DOHH2 (cell line): ENCODE measurements around the gene TRERF1.

ENCODE experiments used
- H3F3A ChIP-seq: fragments of 200-600 bp; sonication (generic), shearing (Covaris generic); 2 replicates; pipeline ENCODE4 v1.6.0; 2016; ENCODE audit warnings: antibody characterized with exemption, mild to moderate bottlenecking; ENCODE audit not compliant: control insufficient read depth, insufficient read depth
- H3K27ac ChIP-seq: fragments of 200-600 bp; sonication (generic); 2 replicates; pipeline ENCODE4 v1.5.1; 2014; ENCODE audit warnings: low read depth, mild to moderate bottlenecking, low read length, moderate library complexity
- H3K27me3 ChIP-seq: fragments of 200-600 bp; sonication (generic); 2 replicates; pipeline ENCODE4 v1.6.1; 2014; ENCODE audit warnings: mild to moderate bottlenecking, low read length, mixed read lengths; ENCODE audit not compliant: control insufficient read depth
- H3K36me3 ChIP-seq: fragments of 200-600 bp; sonication (generic); 2 replicates; pipeline ENCODE4 v1.6.1; 2014; ENCODE audit warnings: mild to moderate bottlenecking, low read length, moderate library complexity, mixed read lengths; ENCODE audit not compliant: control insufficient read depth
- H3K4me1 ChIP-seq: fragments of 200-600 bp; sonication (generic); 2 replicates; pipeline ENCODE4 v1.6.1; 2014; ENCODE audit warnings: mild to moderate bottlenecking, low read length, mixed read lengths; ENCODE audit not compliant: control insufficient read depth
- H3K4me2 ChIP-seq: fragments of 200-600 bp; sonication (generic); 2 replicates; pipeline ENCODE4 v1.6.0; 2014; ENCODE audit warnings: mild to moderate bottlenecking, low read length, moderate library complexity
- H3K4me3 ChIP-seq: fragments of 200-600 bp; sonication (generic); 2 replicates; pipeline ENCODE4 v1.5.1; 2014; ENCODE audit warnings: mild to moderate bottlenecking, low read length, mixed read lengths
- H3K79me2 ChIP-seq: fragments of 200-600 bp; sonication (generic); 2 replicates; pipeline ENCODE4 v1.6.1; 2014; ENCODE audit warnings: mild to moderate bottlenecking, low read length, mixed read lengths; ENCODE audit not compliant: control insufficient read depth
- H3K9me2 ChIP-seq: fragments of 200-600 bp; sonication (generic); replicated peaks from 2 replicates; pipeline ENCODE4 v1.6.1; 2014; ENCODE audit warnings: mild to moderate bottlenecking, low read length, mixed read lengths; ENCODE audit not compliant: control insufficient read depth
- H3K9me3 ChIP-seq: fragments of 200-600 bp; sonication (generic); 2 replicates; pipeline ENCODE4 v1.6.1; 2014; ENCODE audit warnings: antibody characterized with exemption, low read length, mixed read lengths; ENCODE audit not compliant: control insufficient read depth, insufficient read depth
- H4K20me1 ChIP-seq: fragments of 200-600 bp; sonication (generic); 2 replicates; pipeline ENCODE4 v1.6.0; 2014; ENCODE audit warnings: low read depth, mild to moderate bottlenecking, antibody characterized with exemption, low read length, moderate library complexity; ENCODE audit not compliant: control insufficient read depth, insufficient read depth
- EZH2phosphoT487 ChIP-seq: fragments of 200-600 bp; sonication (generic); IDR thresholded peaks from 2 replicates; pipeline ENCODE4 v1.6.1; 2017; ENCODE audit warnings: borderline replicate concordance, mild to moderate bottlenecking, antibody characterized with exemption, low read length, moderate library complexity, mixed read lengths
- TF ChIP-seq, protein P1 (sequence below): fragments of 200-600 bp; sonication (generic); IDR thresholded peaks from one replicate; pipeline ENCODE4 v1.5.1; 2014; ENCODE audit warnings: antibody characterized with exemption, mild to moderate bottlenecking, low read depth, low read length; ENCODE audit not compliant: poor library complexity, severe bottlenecking

TRERF1 gene

DNA sequence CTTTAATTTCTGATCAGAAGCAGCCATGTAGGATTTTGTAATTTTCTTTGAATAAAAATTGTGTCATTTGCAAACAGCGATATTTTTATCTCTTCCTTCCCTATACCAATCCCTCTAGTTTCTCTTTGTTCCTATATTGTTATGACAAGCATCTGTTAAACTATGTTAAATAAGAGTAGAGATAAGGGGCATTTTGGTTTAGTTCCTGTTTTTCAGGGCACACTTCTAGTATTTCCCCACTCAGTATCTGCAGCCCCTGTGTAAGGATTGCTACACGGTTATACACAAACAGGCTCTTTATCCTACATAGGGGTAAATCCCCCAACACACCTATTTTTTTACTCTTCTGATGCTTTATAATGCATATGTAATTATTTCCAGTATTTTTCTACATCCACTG lies 42.1 kb downstream of the TRERF1 start:
- H3K4me2 ChIP-seq = 0 out of 2 replicates have a peak overlapping the region, but pooled peaks have one; percentile 2
- no peaks in the 10 kb centered on the region for H3K9me2 ChIP-seq
- TF ChIP-seq, protein P1, sequence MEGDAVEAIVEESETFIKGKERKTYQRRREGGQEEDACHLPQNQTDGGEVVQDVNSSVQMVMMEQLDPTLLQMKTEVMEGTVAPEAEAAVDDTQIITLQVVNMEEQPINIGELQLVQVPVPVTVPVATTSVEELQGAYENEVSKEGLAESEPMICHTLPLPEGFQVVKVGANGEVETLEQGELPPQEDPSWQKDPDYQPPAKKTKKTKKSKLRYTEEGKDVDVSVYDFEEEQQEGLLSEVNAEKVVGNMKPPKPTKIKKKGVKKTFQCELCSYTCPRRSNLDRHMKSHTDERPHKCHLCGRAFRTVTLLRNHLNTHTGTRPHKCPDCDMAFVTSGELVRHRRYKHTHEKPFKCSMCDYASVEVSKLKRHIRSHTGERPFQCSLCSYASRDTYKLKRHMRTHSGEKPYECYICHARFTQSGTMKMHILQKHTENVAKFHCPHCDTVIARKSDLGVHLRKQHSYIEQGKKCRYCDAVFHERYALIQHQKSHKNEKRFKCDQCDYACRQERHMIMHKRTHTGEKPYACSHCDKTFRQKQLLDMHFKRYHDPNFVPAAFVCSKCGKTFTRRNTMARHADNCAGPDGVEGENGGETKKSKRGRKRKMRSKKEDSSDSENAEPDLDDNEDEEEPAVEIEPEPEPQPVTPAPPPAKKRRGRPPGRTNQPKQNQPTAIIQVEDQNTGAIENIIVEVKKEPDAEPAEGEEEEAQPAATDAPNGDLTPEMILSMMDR = no peak
- TF ChIP-seq EZH2phosphoT487 = no peak
- no peak overlapping the region for H3K27ac ChIP-seq
- no peak overlapping the region for H3K4me3 ChIP-seq
- H4K20me1 ChIP-seq = peaks cover 6% of the 10 kb centered on the region; the same call in 1 of the 2 replicates
- no peaks in the 10 kb centered on the region for H3F3A ChIP-seq
- H3K9me3 ChIP-seq = no peaks in the 10 kb centered on the region
- H3K36me3 ChIP-seq = peaks cover 3% of the 10 kb centered on the region; the same call in 1 of the 2 replicates
- H3K4me1 ChIP-seq = peaks cover 17% of the 10 kb centered on the region
- H3K79me2 ChIP-seq = peaks cover 74% of the 10 kb centered on the region
- H3K27me3 ChIP-seq = no peaks in the 10 kb centered on the region

DNA sequence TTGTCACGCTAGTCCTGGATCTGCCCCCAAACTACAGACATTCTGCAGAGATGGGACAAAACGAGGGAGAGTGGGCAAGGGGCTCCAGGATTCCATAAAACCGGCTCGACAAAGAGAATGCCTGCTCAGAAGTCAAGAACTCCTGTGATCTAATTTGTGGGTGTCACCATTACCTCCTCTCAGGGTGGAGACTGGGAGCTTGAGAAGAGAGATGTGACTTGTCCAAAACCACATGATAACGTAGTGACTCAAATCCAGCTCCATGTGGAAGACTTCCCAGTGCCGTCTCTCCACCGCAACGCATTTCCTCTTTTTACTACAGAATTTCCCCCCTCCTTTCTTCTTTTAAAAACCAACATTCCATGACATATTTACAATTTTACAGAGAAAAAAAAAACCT lies 44.3 kb downstream of the TRERF1 start:
- no peaks in the 10 kb centered on the region for H3F3A ChIP-seq
- H3K9me2 ChIP-seq = no peaks in the 10 kb centered on the region
- H3K79me2 ChIP-seq = peaks cover 83% of the 10 kb centered on the region
- H3K9me3 ChIP-seq = no peaks in the 10 kb centered on the region
- no peak for TF ChIP-seq EZH2phosphoT487
- TF ChIP-seq, protein P1 = no peak
- H3K4me3 ChIP-seq = no peak overlapping the region
- peaks cover 17% of the 10 kb centered on the region for H3K4me1 ChIP-seq
- no peaks in the 10 kb centered on the region for H3K27me3 ChIP-seq
- peaks cover 3% of the 10 kb centered on the region; the same call in 1 of the 2 replicates for H3K36me3 ChIP-seq
- H3K4me2 ChIP-seq = no peak overlapping the region
- no peak overlapping the region for H3K27ac ChIP-seq
- peaks cover 6% of the 10 kb centered on the region; the same call in 1 of the 2 replicates for H4K20me1 ChIP-seq

DNA sequence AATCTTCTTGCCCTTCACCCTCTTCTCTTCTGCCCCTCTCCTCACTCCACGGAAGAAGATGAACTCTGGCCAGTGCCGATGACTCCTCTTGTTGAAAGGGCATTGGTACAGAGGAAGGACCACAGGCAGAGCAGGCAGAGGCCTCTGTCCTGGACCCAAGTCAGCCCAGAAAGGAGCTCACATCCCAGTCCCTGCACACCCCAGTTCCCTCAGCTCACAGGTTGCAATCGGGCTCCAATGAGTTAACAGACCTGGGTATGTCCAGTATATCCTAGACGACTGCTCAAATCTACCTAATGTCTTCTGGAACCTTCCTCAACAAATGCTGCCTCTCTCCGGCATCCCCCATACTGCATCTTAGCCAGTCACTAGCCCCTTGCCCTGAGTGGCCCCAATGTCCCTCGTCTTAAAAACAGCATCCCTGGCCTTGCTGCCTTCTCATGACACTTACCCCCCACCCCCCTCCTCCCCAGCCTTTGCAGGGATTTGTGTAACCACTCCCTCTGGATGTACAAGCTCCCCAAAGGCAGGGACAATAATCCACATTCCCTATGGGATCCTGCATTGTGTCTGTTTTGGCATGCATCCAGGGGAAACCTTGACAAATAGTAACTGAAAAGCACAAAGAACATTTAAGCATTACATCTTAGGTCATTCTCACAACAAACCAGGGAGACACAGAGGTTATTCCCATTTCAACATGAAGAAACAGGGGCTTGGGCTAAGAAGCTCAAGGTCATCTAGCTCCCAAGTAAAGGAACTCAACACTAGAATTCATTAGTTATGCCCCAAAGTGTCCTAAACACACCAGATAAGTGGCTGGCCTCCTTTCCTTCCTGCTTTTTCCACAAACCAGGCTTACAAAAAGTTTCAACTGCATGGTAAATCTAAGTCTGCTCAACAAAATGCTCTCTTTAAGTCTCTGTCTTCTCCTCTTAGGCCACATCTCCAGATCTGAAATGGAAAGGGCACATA lies 45.1 kb downstream of the TRERF1 start:
- H3K27me3 ChIP-seq = no peaks in the 10 kb centered on the region
- no peaks in the 10 kb centered on the region for H3K9me2 ChIP-seq
- no peaks in the 10 kb centered on the region for H3K9me3 ChIP-seq
- H3K4me2 ChIP-seq = no peak overlapping the region
- no peak overlapping the region for H3K4me3 ChIP-seq
- peaks cover 86% of the 10 kb centered on the region for H3K79me2 ChIP-seq
- H3F3A ChIP-seq = no peaks in the 10 kb centered on the region
- peaks cover 6% of the 10 kb centered on the region; the same call in 1 of the 2 replicates for H4K20me1 ChIP-seq
- TF ChIP-seq EZH2phosphoT487 = no peak
- TF ChIP-seq, protein P1 = no peak
- H3K36me3 ChIP-seq = peaks cover 3% of the 10 kb centered on the region; the same call in 1 of the 2 replicates
- peaks cover 17% of the 10 kb centered on the region for H3K4me1 ChIP-seq
- no peak overlapping the region for H3K27ac ChIP-seq
